IMR-90 (cell line): ENCODE measurements around the gene RAB1B. TPM values are rescaled to one million over a fixed set of nuclear protein-coding genes. Genes with fewer than 3 reads are reported as not detected.

ENCODE experiments used
- ATAC-seq: fragments of 200-7000 bp; cut with Tn5 transposase; 2 replicates; pipeline ENCODE4 v1.9.1; 2020; ENCODE audit warnings: low read depth, mild to moderate bottlenecking, moderate library complexity
- BruUV-seq: library from RNA; stranded (reverse); fragments of 400-500 nt; replicated peaks from 2 replicates; lab custom pipeline; 2021; lab: Mats Ljungman, UMichigan
- CTCF ChIA-PET: fragments of 300-600 bp; formaldehyde crosslinking; extraction: SDS; loops from one replicate; lab custom pipeline; 2021; ENCODE audit warnings: antibody characterized with exemption; lab: Yijun Ruan, JAX
- POLR2A ChIA-PET: fragments of 300-600 bp; sonication (Branson Sonifier 250); formaldehyde crosslinking; loops from one replicate; lab custom pipeline; 2022; ENCODE audit warnings: antibody characterized with exemption; ENCODE audit not compliant: unreplicated experiment; lab: Charles Lee
- DNase-seq: peaks from one replicate; pipeline ENCODE4 v3.0.0; 2013
- H2AFZ ChIP-seq: replicated peaks from 2 replicates; pipeline ENCODE3; 2013; ENCODE audit warnings: low read length, mild to moderate bottlenecking; ENCODE audit not compliant: poor library complexity
- H2AK5ac ChIP-seq: 2 replicates; pipeline ENCODE4 v1.6.1; 2013; ENCODE audit warnings: low read depth, low read length, inconsistent platforms
- H2AK9ac ChIP-seq: replicated peaks from 2 replicates; pipeline ENCODE3; 2013; ENCODE audit warnings: mild to moderate bottlenecking, low read depth, low read length, moderate library complexity; ENCODE audit not compliant: poor library complexity
- H2BK120ac ChIP-seq: 2 replicates; pipeline ENCODE4 v1.6.1; 2013; ENCODE audit warnings: low read depth, low read length, inconsistent platforms
- H2BK15ac ChIP-seq: 3 replicates; pipeline ENCODE4 v1.6.1; 2013; ENCODE audit warnings: low read depth, low read length, inconsistent platforms
- H2BK20ac ChIP-seq: 2 replicates; pipeline ENCODE4 v1.6.1; 2013; ENCODE audit warnings: low read depth, mild to moderate bottlenecking, inconsistent platforms, low read length, moderate library complexity
- H2BK5ac ChIP-seq: 2 replicates; pipeline ENCODE4 v1.6.1; 2013; ENCODE audit warnings: mild to moderate bottlenecking, low read depth, low read length, inconsistent platforms; ENCODE audit not compliant: poor library complexity, severe bottlenecking
- H3K14ac ChIP-seq: replicated peaks from 2 replicates; pipeline ENCODE4 v1.6.1; 2013; ENCODE audit warnings: low read depth, low read length, inconsistent platforms
- H3K18ac ChIP-seq: 2 replicates; pipeline ENCODE4 v1.6.1; 2013; ENCODE audit warnings: low read depth, low read length, control low read depth
- H3K23ac ChIP-seq: 2 replicates; pipeline ENCODE4 v1.6.1; 2013; ENCODE audit warnings: low read depth, low read length, inconsistent platforms
- H3K27ac ChIP-seq: 2 replicates; pipeline ENCODE4 v1.5.1; 2013; ENCODE audit warnings: mild to moderate bottlenecking, control low read depth, low read length; ENCODE audit not compliant: insufficient read depth
- H3K27me3 ChIP-seq: 2 replicates; pipeline ENCODE4 v1.6.1; 2013; ENCODE audit warnings: low read length; ENCODE audit not compliant: control insufficient read depth, insufficient read depth
- H3K36me3 ChIP-seq: 2 replicates; pipeline ENCODE4 v1.6.1; 2013; ENCODE audit warnings: low read length, mixed read lengths; ENCODE audit not compliant: control insufficient read depth, insufficient read depth
- H3K4ac ChIP-seq: 2 replicates; pipeline ENCODE4 v1.6.1; 2013; ENCODE audit warnings: low read depth, low read length, inconsistent platforms
- H3K4me1 ChIP-seq: 2 replicates; pipeline ENCODE4 v1.6.1; 2013; ENCODE audit warnings: low read length, mixed read lengths; ENCODE audit not compliant: control insufficient read depth, insufficient read depth
- H3K4me2 ChIP-seq: 2 replicates; pipeline ENCODE4 v1.6.1; 2013; ENCODE audit warnings: low read depth, mild to moderate bottlenecking, control low read depth, low read length, moderate library complexity
- H3K4me3 ChIP-seq: 2 replicates; pipeline ENCODE4 v1.5.1; 2013; ENCODE audit warnings: low read depth, mild to moderate bottlenecking, control low read depth, low read length, moderate library complexity; ENCODE audit not compliant: insufficient read depth
- H3K56ac ChIP-seq: 2 replicates; pipeline ENCODE4 v1.6.1; 2013; ENCODE audit warnings: low read length, inconsistent platforms; ENCODE audit not compliant: insufficient read depth; ENCODE audit errors: extremely low read depth
- H3K79me1 ChIP-seq, 2 experiments: 2 replicates each; pipeline ENCODE4 v1.6.1; 2013; ENCODE audit warnings: low read length in 2 of 2, inconsistent platforms in 1 of 2, low read depth in 1 of 2
- H3K9ac ChIP-seq: 2 replicates; pipeline ENCODE4 v1.6.1; 2013; ENCODE audit warnings: low read depth, low read length, control low read depth
- H3K9me1 ChIP-seq: 2 replicates; pipeline ENCODE4 v1.6.1; 2013; ENCODE audit warnings: low read length, inconsistent platforms; ENCODE audit not compliant: insufficient read depth
- H3K9me3 ChIP-seq: 2 replicates; pipeline ENCODE4 v1.6.1; 2013; ENCODE audit warnings: low read length; ENCODE audit not compliant: control insufficient read depth, insufficient read depth
- H4K20me1 ChIP-seq: 2 replicates; pipeline ENCODE4 v1.6.1; 2013; ENCODE audit warnings: low read length, inconsistent platforms; ENCODE audit not compliant: insufficient read depth
- H4K5ac ChIP-seq: 2 replicates; pipeline ENCODE4 v1.6.1; 2013; ENCODE audit warnings: mild to moderate bottlenecking, low read depth, low read length, control low read depth
- H4K8ac ChIP-seq, 2 experiments: 2 replicates each; pipeline ENCODE4 v1.6.1; 2013; ENCODE audit warnings: low read depth in 2 of 2, low read length in 2 of 2, control low read depth in 1 of 2, inconsistent platforms in 1 of 2
- H4K91ac ChIP-seq: 2 replicates; pipeline ENCODE4 v1.6.1; 2013; ENCODE audit warnings: low read depth, low read length, inconsistent platforms; ENCODE audit not compliant: insufficient read depth
- POLR2A ChIP-seq: IDR thresholded peaks from 2 replicates; pipeline ENCODE4 v1.6.1; 2012; ENCODE audit warnings: mild to moderate bottlenecking, low read depth, low read length
- RFX5 ChIP-seq: IDR thresholded peaks from 2 replicates; pipeline ENCODE4 v1.8.0; 2012; ENCODE audit warnings: low read depth, mild to moderate bottlenecking, low read length, moderate library complexity
- WGBS, 2 experiments: methylation state at CpG; one replicate each; pipeline versions ENCODE4 v1.1.5 to v1.1.7; 2013; ENCODE audit warnings: missing lambda C conversion rate in 2 of 2; ENCODE audit not compliant: insufficient read length in 1 of 2; ENCODE audit errors: extremely low coverage in 2 of 2; 5-methylcytosine and 5-hydroxymethylcytosine counted together
- dilution Hi-C: fragments of 300-500 bp; cut with HindIII; formaldehyde crosslinking; loops from one replicate; pipeline ENCODE4 v1.14.3; 2018; ENCODE audit warnings: low sequenced_read_pairs; ENCODE audit not compliant: unreplicated experiment
- in situ Hi-C: fragments of 300-500 bp; cut with MboI; formaldehyde crosslinking; loops from 3 replicates; pipeline ENCODE4 v1.14.3; 2019; ENCODE audit warnings: low sequenced_read_pairs, inconsistent platforms, mixed read lengths
- intact Hi-C: fragments of 100-400 bp; cut with micrococcal nuclease; formaldehyde crosslinking; loops from 2 replicates; pipeline ENCODE4 v1.10.0; 2022
- polyA plus RNA-seq, 3 experiments: library from polyadenylated mRNA; depleted of rRNA; stranded (reverse); fragments of >200 nt; gene quantifications; 2 replicates each; pipeline ENCODE4 v1.2.3, GENCODE V29; 2012; ENCODE audit warnings: low replicate concordance in 1 of 3
- total RNA-seq: library from RNA; depleted of rRNA; stranded (reverse); fragments of >200 nt; gene quantifications from 2 replicates; pipeline ENCODE4 v1.2.3, GENCODE V29; 2012

The RAB1B gene
- total and polyA plus RNA-seq, 2 of the 4 experiments (the other 2 are of a cell fraction), result 83.7 to 248 TPM

DNA sequence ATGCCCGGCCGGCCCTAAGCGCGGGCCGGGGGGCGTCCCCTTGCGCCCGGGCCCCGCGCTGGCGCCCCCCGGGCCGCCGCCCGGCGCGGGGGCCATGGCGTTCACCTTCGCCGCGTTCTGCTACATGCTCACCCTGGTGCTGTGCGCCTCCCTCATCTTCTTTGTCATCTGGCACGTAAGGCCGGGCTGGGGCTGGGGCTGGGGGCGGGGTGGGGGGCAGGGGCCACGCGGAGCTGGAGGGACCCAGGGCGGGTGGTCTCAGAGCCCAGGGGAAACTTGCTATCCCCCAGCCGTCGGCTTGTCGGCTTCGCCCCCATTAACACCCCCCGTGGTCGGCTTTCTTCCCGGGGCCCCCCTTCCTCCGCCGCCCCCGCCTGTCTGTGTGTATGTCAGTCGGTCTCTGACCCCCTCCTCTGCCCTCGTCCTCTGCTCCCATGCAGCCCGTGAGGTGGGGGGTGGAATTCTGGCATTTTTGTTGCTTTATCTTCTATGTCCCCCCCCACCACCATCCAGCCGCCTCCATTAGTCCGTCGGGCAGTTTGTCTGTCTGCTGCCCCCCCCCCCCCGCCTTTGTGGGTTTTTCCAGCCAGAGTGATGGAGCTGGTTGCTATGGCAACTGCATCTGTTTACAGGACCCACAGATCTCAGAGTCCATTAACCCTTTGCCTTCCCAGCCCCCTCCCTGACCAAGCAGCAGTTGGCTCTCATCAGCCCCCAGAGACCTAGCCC lies 10.1 kb downstream of the RAB1B start:
- Histone ChIP-seq H4K8ac (no peak overlapping the region), H4K5ac (no peak overlapping the region), H2BK15ac (no peak overlapping the region), H2AFZ (peak overlapping the region; percentile 32), H3K36me3 (peaks cover 27% of the 10 kb centered on the region), H2AK5ac (peak overlapping the region; percentile 67; the same call in 1 of the 2 replicates), H2AK9ac (peak overlapping the region; percentile 88), H2BK5ac (no peak overlapping the region), H3K9ac (0 out of 2 replicates have a peak overlapping the region, but pooled peaks have one; percentile 33), H3K9me3 (no peaks in the 10 kb centered on the region), H4K20me1 (peaks cover 36% of the 10 kb centered on the region), H3K14ac (no peak overlapping the region), H3K56ac (no peak overlapping the region), H3K27me3 (no peaks in the 10 kb centered on the region; the same call in 1 of the 2 replicates), H3K4me2 (peak overlapping the region; percentile 70), H3K4me1 (peaks cover 5% of the 10 kb centered on the region; the same call in 1 of the 2 replicates), H3K79me1 (peaks cover under 1 to 5% of the 10 kb centered on the region in 2 experiments; a peak in 1 of 4 replicates), H4K91ac (no peak overlapping the region), H3K9me1 (peaks cover 6% of the 10 kb centered on the region; the same call in 1 of the 2 replicates), H3K23ac (peak overlapping the region; percentile 61; the same call in 1 of the 2 replicates), H3K4ac (no peak overlapping the region), H3K18ac (no peak overlapping the region), H3K27ac (no peak overlapping the region), H2BK120ac (no peak overlapping the region), H3K4me3 (peak overlapping the region; percentile 37), H2BK20ac (no peak overlapping the region)
- 1% methylated on average over 13 of the region's 45 CpGs; no CpG with 5 or more reads in 1 of the 2 experiments for WGBS, 2 experiments
- dilution Hi-C loops (no loop called here), in situ Hi-C loops (no loop called here), intact Hi-C loops (no loop called here)
- BruUV-seq, result no TSS peak
- ATAC-seq (peak; percentile 5), DNase-seq (no peak)
- TF ChIP-seq POLR2A, result 0 out of 2 replicates have a peak, but pooled peaks have one; percentile 29
- no peak for TF ChIP-seq RFX5
- POLR2A ChIA-PET, result no interaction called here
- CTCF ChIA-PET, result interaction anchor here (0.6 kb wide), 1 partner anchor 56 kb away, joined by 3 read pairs; no protein-coding TSS in a partner anchor
